Activated CD4-positive, alpha-beta T cell treated with anti-CD3 and anti-CD28 coated beads for 4 hours (primary cell): Measurements from ENCODE around the gene RNF151.
"Not testable (repeated sequence)": the region's sequence is repeated elsewhere in the genome, so short reads cannot be mapped to it uniquely, and the experiment has no call there.

Source experiments
- DNase-seq, 2 donors: peaks; one replicate each; pipeline ENCODE4 v3.0.0-alpha.2; 2020

RNF151 gene, protein sequence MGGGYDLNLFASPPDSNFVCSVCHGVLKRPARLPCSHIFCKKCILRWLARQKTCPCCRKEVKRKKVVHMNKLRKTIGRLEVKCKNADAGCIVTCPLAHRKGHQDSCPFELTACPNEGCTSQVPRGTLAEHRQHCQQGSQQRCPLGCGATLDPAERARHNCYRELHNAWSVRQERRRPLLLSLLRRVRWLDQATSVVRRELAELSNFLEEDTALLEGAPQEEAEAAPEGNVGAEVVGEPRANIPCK

DNA sequence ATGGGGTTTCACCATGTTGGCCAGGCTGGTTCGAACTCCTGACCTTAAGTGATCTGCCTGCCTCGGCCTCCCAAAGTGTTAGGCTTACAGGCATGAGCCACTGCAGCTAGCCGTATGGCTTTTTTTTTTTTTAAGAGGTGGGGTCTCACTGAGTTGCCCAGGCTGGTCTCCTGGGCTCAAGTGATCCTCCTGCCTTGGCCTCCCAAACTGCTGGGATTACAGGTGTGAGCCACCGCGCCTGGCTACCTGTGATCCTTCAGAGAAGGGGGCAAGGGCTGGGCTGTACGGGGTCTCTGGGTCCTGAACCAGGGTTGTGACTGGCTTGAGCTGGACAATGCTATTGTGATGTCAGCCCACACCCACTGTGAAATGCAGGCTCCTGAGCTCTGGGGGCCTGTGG is at the start of gene RNF151:
Gene RNF151 (plus strand): TSS at position 397 of the 400 bp plus-strand sequence. CDS start 26 bp downstream, outside the sequence.
- DNase-seq, result no peak

DNA sequence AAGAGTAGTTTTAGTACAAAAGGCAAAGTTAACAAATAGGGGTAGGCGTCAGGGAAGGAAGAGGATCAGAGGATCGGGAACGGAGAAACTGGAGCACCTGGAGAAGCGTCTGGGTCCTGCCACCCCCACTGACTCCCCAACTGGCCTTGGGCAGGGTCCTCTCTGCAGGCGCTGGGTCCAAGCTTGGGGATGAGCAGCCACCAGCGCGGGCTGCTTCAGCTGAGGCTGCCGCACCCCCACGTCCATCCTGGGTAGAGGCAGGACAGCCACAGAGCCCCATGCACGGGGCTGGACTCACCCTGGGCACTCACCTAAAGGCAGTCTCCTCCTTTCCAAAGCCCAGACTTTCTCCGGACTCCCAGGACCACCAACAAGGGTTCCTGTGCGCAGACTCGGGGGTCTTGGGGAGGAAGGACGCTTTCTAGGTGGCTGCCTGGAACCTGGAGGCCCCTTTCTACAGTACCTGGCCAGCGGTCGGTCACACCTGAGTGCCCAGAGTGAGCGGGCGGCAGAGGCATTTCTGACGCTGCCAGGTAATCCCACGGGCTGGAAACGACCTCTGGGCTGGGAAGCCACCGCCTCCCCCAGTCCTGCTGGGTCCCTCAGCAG is 49.5 kb upstream of the RNF151 start:
- DNase-seq, result no peak

DNA sequence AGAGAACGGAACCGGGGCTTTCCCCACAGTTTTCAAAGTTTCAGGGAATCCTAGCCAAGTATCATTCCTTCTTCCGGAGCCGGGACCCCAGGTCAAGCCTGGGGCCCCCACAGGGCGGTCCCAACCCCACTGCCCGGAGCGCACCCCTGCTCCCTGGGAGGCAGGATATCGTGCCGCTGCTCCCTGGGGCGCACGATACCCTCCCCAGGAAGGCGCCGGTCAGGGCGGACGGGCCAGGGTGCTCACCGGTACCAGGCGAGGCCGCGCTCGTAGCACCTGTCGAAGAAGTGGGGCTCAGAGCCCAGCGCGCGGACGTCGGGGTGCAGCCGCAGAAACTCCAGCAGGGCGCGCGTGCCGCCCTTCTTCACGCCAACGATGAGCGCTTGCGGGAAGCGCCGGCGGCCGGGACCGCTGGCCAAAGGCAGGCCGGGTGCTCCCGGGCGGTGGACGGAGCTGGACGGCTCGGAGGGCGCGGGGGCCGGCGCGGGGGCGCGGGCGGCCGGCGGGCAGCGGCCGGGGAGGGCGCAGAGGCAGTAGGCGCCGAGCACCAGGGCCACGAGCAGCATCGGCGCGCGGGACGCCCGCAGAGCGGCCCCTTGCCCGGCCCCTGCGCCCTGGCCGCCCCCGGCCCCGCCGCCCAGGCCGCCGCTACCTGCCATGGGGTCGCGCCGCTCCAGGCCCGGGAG is 48.8 kb upstream of the RNF151 start:
- DNase-seq, result no peak

DNA sequence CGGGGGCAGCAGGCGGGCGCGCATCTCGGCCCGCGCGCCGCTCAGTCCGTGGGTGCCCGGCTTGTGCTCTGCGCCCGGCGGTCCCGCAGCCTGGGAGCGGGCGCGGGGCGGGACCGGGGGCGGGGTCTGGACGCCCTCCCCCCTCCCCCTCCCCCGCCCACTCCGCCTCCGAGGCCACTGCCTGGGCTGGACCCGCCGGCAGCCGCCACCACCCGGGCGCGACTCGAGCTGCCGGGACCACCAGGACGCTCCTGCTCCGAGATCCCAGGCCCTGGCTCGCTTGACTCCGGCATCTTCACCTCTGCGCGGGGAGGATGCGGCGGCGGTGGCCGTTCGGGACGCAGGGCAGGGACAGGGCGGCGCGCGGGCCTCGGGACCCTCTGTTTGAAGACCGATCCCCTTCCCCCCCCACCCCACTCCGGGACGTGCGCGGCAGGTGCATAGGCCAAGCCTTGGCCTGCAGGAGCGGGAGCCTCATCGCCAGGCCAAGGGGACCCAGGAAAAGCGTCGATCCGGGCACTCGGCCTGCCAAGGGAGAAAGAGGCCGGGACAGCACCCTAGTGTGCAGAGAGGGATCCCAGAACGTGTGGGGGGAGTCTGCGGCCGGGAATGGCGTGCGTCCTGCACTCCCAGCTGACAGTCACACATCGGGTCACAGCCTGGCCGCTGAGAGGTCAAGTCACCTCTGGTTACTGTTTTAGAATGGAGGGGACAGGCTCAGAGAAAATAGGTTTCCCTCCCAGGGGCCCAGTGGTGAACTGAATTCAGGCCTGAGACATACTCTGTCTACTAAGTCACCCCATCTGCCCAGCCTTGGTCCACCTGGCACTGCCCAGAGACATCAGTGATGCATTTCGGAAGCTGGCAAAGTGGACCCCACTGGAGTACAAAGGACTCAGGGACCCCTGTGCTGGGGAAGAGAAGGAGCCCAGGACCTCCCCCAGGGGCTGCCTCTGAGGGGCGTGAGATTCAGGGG is 48.0 kb upstream of the RNF151 start, which contains the start of gene HS3ST6:
Gene HS3ST6 (minus strand): TSS at position 65 of the 976 bp plus-strand sequence. CDS start 92 bp downstream, outside the sequence.
- DNase-seq, result no peak

DNA sequence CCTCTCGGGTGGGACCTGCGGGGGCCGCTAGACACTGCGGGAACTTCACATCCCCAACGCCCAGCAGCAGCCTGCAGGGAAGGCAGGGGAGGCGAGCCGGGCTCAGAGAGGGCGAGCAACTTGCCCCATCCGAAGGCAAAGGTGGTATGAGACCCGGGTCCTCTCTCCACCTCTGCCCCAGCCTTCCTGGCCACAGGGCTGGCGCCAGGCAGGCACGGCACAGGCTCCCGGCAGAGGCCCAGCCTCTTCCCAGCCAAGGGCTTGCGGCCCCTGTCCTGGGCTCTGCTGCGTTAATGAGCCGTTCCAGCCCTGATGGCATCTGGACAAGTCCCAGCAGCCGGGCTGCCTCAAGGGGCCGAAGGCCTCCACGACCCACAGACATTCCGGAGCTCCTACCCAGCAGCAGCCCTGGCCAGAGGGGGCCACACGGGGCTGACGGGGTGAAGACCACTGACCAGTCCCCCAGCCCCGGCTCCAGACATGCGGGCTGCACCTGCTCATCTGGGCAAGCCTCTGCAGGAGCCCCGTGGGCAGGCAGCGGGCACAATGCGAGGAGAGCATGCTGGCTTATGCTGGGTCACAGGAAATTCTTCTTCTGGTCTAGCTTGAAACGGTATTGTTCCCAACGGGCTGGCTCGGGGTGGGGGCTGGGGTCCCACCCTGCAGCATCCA is 47.2 kb upstream of the RNF151 start:
- no peak for DNase-seq

DNA sequence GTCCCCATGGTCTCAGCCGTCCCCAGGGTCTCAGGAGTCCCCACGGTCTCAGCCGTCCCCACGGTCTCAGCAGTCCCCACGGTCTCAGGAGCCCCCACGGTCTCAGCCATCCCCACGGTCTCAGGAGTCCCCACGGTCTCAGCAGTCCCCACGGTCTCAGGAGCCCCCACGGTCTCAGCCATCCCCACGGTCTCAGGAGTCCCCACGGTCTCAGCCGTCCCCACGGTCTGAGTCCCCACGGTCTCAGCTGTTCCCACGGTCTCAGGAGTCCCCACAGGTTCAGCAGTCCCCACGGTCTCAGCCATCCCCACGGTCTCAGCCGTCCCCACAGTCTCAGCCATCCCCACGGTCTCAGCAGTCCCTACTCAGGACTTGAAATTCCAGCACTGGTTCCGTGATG is 46.5 kb upstream of the RNF151 start:
- DNase-seq, result not testable (repeated sequence)

DNA sequence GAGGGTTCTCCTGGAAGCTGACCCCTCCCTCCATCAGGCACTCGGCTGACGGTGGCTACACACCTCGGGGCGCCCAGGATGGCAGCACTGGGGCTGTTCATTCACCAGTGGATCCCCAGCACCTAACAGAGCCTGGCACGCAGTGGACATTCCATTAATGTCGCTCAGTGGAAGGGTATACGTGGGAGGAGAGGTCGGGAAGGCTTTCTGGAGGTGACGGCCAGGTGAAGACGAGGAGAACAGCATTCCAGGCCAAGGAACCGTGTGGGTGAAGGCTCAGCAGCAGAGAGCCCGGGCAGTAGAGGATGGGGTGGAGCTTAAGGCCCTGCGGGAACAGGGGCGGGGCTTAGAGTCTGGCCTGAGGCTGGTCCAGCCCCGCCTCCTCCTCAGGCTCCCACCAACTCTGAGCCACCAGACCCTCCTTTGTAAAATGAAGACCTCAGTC is 45.9 kb upstream of the RNF151 start:
- no peak for DNase-seq

DNA sequence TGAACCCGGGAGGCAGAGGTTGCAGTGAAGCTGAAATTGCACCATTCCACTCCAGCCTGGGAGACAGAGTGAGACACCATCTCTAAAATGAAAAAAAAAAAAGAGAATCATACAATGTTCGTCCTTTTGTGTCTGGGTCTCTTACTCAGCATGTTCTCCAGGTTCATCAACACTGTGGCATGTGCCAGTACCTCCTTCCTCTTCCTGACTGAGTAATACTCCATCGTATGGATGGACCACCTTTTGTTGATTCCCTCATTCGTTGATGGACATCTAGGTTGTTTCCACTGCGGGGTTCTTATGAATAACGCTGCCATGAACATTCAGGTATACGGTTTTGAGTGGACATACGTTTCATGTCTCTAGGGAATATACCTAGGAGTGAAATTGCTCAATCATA is 44.3 kb upstream of the RNF151 start:
- DNase-seq, result no peak

DNA sequence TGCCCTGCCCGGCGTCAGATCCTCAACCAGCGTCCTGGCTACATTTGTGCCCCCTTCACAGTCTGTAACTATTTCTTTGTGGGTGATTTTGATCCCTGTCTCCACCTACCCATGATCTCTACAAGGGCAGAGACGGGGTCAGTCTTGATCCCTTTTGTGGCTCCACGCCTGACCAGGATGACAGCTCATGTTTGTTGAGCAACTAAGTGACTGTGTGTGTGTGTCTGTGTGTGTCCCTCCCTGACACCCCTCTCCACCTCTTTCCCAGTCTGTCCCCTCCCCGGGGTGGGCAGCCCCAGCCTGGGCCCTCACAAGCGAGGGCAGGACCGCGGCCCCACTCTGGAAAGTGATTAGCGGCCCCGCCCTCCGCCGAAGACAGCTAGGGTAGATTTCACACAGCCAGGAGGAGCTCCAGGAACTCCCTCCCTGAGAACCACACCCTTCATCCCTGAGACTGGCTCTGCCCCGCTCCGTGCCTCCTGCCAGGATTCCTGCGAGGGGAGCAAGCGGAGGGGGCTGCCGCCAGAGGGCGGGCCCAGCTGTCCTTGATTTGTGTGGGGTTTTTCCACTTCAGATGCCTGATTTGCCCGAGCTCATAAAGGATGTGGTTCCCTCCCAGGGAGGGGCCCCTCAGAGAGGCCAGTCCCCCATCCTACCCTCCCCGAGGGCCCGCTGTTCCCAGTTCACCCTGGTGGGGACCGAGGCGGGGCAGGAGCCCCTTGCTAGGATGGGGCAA is 43.2 kb upstream of the RNF151 start:
- no peak for DNase-seq

DNA sequence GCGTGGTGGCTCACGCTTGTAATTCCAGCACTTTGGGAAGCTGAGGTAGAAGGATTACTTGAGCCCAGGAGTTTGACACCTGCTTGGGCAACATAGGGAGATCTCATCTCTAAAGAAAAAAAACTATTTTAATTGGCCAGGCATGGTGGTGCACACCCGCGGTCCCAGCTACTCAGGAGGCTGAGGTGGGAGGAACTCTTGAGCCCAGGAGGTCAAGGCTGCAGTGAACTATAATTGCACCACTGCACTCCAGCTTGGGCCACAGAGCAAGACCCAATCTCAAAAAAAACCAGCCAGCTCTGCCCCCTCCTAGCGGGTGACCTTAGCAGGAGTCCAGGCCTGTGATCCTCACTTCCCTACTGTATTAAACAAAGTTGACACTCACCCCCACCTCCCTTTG is 42.6 kb upstream of the RNF151 start:
- no peak for DNase-seq

DNA sequence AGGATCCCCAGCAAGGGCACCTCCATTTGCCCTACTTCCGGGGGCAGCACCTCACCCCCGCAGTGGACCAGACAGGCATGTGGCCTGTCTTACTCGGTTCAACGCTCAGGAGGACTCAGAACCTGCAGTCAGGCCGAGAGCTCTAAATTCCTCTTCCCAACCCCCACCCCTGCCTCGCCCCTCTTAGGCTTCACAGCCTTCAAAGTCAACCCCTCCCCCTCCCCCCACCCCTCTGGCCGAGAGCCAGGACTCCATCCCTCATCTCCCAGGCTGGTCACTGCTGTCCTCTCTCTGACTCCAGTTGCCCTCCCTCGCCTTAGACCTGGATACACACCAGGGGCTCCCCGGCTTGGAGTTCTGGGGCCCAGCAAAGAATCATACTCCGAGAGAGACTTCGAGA is 40.4 kb upstream of the RNF151 start:
- DNase-seq, result no peak

DNA sequence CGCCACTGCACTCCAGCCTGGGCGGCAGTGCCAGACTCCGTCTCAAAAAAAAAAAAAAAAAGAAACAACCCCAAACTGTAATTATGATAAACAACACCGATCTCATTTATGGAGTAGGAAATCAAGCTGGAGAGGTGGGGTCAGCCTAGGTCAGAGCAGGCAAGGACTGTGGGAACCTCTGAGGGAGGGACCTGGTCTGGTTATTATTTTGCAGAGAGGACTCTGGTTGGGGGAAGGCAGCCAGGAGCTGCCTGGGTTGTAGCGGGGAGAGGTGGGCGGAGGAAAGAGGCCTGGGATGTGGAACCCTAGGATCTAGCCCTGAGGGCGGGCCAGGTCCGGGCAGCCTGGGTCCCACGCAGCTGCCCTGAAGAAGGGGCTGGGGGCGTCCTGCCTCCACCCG is 37.6 kb upstream of the RNF151 start:
- DNase-seq, result no peak

DNA sequence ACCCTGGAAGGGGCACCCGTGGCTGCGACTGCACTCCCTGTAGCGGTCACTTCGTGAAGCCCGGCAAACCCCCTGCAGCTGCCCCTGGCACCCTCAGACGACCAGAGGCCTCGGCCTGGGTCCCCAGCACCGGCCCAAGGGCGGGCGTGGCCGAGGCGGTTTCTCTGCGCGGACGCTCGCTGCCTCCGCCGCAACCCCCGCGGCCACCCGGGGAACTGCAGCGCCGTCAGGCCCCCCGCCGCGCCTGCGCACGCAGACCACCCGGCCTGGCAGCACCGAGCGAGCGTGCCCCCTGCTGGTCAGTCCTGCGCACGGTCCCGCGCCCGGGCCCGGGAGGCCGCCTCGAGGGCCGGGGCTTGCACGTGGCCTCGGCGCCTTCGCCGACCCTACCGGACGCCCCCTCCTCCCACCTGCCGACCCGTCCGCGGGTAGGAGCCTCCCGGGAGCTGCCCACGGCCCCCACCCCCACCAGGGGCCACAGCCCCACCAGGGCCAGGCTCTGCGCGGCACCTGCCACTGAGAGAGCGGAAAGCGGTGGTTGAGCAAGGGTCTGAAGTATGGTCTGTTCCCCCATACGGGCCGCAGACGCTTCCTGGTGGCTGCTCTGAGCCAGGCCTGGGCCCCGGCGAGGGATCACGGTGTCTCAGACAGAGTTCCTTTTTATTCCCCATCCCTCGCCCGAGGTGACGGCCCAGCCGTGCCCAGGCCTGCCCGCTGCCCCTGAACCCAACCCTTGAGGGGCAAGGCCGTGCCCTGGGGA is 36.9 kb upstream of the RNF151 start:
- DNase-seq, result peak; percentile 90 to 92

DNA sequence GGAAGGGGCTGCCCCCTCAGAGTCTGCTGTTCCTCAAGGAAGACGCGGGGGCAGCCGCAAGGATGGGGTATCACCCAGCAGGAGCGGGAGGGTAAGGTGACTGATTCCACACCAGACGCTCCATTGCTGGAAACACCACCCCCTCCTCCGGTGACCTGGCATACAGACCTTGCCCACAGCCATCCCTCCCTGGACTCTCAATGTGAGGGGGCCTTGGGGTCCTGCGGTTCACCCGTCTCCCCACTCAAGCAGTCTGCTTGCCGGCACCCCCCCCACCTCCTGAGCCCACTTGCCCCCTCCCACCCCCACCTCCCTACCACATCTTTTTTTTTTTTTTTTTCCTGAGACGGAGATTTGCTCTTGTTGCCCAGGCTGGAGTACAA is 36.3 kb upstream of the RNF151 start:
- no peak for DNase-seq

DNA sequence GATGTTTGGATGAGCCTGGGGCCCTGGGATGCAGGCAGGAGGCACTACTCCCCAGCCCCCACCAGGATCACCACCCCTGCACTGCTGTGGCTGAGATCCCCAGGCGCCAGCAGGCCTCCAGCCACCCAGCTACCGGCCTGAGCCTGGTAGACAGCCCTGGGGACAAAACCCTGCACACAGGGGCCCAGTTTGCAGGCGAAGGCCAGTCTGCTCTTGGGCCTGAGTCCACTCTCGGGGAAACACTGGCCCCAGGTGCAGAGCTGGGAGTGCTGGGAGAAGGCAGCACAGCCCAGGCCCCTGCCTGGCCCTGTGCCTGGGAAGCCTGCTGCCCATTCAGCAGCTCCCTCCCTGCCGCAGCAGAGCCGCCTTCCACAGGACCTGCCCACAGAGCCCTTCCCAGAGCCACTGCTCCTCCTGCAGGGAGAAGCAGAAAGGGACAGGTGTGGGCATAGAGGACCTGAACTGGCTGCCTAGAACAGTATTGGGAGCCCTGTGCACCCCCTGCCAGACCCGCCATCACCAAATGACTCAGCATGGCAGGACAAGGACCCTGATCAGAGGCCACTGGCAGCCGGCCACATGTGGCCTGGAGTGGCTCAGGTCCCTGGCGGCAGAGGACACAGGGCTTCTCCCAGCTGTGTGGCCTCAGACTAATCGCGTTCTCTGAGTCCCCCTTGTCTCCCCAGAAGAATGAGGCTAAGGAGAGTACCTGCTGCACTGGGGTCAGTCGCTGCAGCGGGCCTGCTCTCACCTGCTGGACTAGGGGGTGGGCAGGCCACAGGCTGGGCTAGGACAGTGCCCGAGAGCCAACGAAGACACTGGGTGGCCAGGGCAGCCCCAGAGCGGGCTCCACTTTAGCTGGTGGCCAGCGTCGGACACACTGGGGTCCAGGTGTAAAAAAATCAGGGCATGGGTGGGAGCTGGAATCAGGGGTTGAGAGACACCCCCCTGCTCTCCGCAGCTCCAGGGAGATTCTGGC is 34.3 kb upstream of the RNF151 start:
- no peak for DNase-seq

DNA sequence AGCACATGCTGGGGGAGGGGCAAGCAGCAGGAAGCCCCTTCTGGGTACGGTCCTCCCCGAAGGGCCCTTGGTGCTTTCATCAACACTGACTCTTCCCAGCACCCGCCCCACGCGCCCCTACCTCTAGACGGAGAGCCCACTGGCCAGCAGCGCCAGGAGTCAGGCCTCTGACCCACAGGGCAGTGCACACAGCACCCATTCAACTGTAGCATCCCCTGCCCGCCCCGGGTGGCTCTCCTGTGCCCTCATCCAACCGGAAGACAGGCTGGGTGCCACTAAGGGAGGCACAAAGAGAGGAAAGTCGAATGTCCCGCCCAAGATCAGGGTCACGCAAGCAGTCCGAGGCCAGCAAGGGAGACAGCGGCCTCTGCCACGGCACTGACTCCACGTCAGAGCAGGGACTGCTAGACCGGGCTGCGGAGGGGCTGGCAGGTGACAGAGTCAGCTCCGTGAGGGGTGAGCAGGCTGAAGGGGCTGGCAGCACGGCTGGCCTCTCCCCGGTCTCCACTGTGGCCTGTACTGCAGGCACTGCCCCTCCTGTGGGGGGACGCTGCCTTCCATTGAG is 33.5 kb upstream of the RNF151 start:
- no peak for DNase-seq

DNA sequence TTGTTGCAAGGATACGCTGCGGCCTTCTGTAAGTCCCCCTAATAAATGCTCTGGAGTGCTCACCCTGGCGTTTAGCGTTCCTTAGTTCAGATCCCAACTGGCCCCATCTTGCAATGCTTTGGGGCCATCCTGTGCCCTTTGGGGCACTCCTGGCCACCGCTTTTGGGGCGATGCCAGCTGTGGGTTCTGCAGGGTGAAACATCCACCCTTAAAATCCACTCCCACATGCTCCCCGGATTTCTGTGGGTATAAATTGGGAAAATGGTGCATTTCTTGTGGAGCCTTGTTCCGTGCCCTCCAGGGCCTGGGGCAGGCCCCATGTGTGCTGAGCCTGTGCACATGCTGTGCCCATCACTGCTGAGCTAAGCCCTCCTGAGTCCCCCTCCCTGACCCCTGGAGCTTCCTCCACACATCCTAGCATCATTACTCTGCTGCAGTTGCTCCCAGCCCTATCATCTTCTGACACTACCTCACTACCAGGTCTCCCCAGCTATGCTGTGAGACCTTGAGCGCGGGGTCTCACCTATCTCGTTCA is 29.6 kb upstream of the RNF151 start:
- no peak for DNase-seq

DNA sequence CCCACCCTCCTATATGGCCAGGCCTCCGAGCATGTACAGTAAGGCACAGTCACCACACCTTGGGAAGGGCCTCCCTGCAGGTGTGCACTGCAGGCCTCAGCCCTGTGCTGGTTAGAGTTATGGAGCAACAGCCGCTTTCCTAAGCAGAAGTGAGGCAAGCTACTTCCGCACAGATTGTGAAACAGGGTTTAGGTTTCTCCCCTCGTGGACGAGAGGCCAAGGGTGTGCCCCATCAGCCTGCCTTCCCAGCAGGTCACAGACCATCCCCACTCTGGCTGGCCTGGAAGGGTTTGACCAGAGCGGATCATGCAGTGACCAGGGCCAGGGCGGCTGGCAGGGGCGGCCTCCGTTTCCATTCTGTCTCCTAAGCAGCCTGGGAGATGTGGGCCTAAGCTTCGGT is 28.3 kb upstream of the RNF151 start:
- DNase-seq, result no peak

DNA sequence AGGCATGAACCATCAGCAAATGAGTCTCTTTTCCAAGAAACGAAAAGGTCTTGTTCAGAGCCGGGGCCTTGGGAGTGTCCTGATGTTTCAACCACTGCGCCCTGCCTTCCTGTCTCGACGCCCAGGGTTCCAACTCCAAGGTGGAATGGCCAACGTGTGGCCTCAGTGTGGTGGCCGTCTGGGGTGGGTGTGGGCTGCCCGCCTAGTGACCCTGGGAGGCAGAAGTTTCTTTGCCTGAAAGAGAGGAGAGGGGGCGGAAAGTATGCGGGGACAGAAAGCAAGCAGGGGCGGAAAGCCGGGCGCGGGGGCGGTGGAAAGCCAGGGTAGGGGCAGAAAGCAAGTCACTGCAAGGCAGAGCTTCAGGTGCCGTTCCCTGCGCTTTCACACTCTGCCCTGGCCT is 27.7 kb upstream of the RNF151 start:
- DNase-seq, result no peak
